AG04450 (cell line): ENCODE measurements around the gene RNF113A. TPM values are rescaled to one million over a fixed set of nuclear protein-coding genes. Genes with fewer than 3 reads are reported as not detected.
"Not testable (repeated sequence)": the region's sequence is repeated elsewhere in the genome, so short reads cannot be mapped to it uniquely, and the experiment has no call there.

Experiments
- CTCF ChIA-PET: fragments of 300-600, 350-600 bp; formaldehyde crosslinking; extraction: SDS; loops from one replicate; lab custom pipeline; 2022; ENCODE audit warnings: antibody characterized with exemption, inconsistent platforms; lab: Charles Lee
- POLR2A ChIA-PET: fragments of 350-600 bp; formaldehyde crosslinking; extraction: SDS; loops from one replicate; lab custom pipeline; 2021; ENCODE audit warnings: antibody characterized with exemption, inconsistent platforms; lab: Yijun Ruan, JAX
- DNase-seq: peaks from one replicate; pipeline ENCODE4 v3.0.0-alpha.2; 2011; ENCODE audit warnings: low read depth, low spot score
- H3K27ac ChIP-seq: one replicate; pipeline ENCODE4 v1.5.1; 2012; ENCODE audit warnings: low read depth, low read length, control low read depth
- H3K27me3 ChIP-seq: one replicate; pipeline ENCODE4 v1.6.0; 2012; ENCODE audit warnings: low read length; ENCODE audit not compliant: control insufficient read depth, insufficient read depth
- H3K4me3 ChIP-seq: 2 replicates; pipeline ENCODE4 v1.5.1; 2011; ENCODE audit warnings: mild to moderate bottlenecking, low read depth, low read length, control low read depth
- H3K9me3 ChIP-seq: 2 replicates; pipeline ENCODE4 v1.5.1; 2012; ENCODE audit warnings: low read length; ENCODE audit not compliant: control insufficient read depth, insufficient read depth
- polyA plus RNA-seq: library from polyadenylated mRNA; depleted of rRNA; stranded (reverse); fragments of >200 nt; gene quantifications from 2 replicates; pipeline ENCODE4 v1.2.3, GENCODE V29; 2011
- TF ChIP-seq, protein P1 (sequence below): IDR thresholded peaks from 2 replicates; pipeline ENCODE4 v1.5.1; 2011; ENCODE audit warnings: low read depth, low read length, control low read depth, inconsistent platforms

The RNF113A gene
- polyA plus RNA-seq, 1 experiment: 11.3 TPM

DNA sequence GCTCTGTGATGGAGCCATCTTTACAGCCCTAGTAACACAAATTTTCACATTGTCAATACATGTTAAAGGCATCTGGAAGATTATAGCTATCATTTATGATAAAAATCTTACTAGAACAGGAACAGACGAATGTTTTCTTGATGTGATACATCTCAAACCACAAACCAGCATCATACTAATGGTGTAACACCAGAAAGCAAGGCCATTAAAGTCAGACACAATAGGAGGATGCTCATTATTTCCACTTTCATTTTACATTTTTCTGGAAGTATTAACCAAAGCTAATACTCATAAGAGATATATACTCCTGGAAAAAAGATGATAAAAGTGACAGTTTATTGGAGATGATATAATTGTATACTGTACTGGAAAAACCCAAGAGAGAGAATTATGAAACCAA is 29.4 kb upstream of the RNF113A start:
- no peak for DNase-seq
- no peaks in the 10 kb centered on the region for H3K27me3 ChIP-seq
- H3K27ac ChIP-seq: no peak overlapping the region
- POLR2A ChIA-PET: no interaction called here
- CTCF ChIA-PET: interaction anchor here (0.7 to 0.9 kb wide), 2 partner anchors 14 to 442 kb away, joined by 3 to 4 read pairs; no protein-coding TSS in a partner anchor
- H3K4me3 ChIP-seq: no peak overlapping the region
- TF ChIP-seq, protein P1, sequence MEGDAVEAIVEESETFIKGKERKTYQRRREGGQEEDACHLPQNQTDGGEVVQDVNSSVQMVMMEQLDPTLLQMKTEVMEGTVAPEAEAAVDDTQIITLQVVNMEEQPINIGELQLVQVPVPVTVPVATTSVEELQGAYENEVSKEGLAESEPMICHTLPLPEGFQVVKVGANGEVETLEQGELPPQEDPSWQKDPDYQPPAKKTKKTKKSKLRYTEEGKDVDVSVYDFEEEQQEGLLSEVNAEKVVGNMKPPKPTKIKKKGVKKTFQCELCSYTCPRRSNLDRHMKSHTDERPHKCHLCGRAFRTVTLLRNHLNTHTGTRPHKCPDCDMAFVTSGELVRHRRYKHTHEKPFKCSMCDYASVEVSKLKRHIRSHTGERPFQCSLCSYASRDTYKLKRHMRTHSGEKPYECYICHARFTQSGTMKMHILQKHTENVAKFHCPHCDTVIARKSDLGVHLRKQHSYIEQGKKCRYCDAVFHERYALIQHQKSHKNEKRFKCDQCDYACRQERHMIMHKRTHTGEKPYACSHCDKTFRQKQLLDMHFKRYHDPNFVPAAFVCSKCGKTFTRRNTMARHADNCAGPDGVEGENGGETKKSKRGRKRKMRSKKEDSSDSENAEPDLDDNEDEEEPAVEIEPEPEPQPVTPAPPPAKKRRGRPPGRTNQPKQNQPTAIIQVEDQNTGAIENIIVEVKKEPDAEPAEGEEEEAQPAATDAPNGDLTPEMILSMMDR: no peak
- H3K9me3 ChIP-seq: no peaks in the 10 kb centered on the region

DNA sequence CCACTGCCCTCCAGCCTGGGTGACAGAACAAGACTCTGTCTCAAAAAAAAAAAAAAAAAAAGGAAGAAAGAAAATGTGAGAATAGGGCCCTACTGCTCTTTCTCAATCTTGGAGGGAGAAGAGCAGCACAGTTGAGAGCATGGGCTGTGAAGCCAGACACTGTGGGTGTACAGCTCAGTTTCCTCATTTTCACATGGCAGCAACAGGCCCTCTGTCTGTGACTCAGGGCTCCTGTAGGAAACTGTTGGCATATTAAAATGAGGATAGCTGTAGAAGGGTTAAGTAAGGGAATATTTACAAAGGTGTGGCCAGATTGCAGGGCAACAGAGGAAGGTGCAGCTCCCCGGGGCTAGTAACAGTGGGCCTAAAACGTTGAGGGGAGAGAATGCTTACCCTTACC is 27.6 kb upstream of the RNF113A start:
- ChIA-PET CTCF (no interaction called here), POLR2A (no interaction called here)
- TF ChIP-seq, protein P1: no peak
- DNase-seq: no peak
- no peaks in the 10 kb centered on the region for H3K9me3 ChIP-seq
- H3K4me3 ChIP-seq: no peak overlapping the region
- no peaks in the 10 kb centered on the region for H3K27me3 ChIP-seq
- H3K27ac ChIP-seq: no peak overlapping the region

DNA sequence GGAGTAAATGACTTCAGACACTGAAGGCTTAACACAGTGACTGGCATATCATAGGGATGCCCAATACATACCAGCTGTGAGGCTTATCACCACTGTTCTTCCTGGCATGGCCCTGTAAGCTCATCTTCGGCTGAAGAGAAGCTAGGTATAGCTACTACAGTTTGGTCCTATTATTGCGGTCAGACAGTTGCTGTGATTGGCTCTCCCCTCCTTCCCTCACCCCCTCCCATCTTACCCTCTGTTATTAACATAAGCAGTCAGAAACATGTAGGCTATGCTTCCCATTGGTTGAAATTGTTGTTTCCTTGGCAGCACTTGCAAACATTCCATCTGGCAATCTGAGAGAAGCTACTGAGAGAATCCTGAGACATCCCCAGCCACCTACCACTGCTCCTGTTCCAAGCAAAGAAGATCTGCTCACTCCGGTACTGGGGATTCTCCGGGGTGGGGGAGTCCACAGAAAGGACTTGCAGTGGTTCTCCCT is 24.4 kb upstream of the RNF113A start, which contains the start of gene AKAP14:
TSS of gene AKAP14 (plus strand) at position 51 of the 484 bp plus-strand sequence. CDS start 7,331 bp downstream, outside the sequence.
- TF ChIP-seq, protein P1: no peak
- no peak within 1 kb of the TSS for H3K4me3 ChIP-seq
- H3K9me3 ChIP-seq: no peaks in the 10 kb centered on the region; the same call in 1 of the 2 replicates
- CTCF ChIA-PET: no interaction called here
- no peaks in the 10 kb centered on the region for H3K27me3 ChIP-seq
- H3K27ac ChIP-seq: no peak within 1 kb of the TSS
- POLR2A ChIA-PET: no interaction called here
- DNase-seq: no peak

DNA sequence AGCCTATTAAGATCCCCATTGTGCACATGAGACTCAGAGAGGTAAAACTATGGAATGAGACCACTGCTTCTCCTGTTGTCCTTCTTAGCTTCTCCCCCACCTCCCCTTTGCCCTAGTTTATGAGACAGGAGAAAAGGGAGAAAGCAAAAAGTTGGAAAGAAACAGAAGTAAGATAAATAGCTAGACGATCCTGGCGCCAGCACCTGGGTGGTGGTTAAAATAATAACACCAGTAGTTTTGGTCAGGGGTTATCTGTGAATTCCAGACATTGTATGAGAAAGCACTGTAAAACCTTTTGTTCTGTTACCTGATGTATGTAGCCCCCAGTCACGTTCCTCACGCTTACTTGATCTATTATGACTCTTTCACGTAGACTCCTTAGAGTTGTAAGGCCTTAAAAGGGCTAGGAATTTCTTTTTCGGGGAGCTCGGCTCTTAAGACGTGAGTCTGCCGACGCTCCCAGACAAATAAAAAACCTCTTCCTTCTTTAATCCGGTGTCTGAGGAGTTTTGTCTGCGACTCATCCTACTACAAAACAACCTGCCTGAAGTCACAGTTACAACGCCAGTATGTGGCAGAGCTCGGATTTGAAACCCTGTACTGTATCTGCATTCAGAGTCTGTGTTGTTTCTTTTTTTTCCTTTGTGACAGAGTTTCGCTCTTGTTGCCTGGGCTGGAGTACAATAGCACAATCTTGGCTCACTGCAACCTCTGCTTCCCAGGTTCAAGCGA is 20.6 kb upstream of the RNF113A start:
- CTCF ChIA-PET, H3K27me3 ChIP-seq, DNase-seq, POLR2A ChIA-PET, H3K4me3 ChIP-seq, H3K9me3 ChIP-seq, H3K27ac ChIP-seq: not testable (repeated sequence)

DNA sequence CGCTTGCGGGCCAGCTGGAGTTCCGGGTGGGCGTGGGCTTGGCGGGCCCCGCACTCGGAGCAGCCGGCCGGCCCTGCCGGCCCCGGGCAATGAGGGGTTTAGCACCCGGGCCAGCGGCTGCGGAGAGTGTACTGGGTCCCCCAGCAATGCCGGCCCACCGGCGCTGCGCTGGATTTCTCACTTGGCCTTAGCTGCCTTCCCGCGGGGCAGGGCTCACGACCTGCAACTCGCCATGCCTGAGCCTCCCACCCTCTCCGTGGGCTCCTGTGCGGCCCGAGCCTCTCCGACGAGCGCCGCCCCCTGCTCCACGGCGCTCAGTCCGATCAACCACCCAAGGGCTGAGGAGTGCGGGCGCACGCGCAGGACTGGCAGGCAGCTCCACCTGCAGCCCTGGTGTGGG is 19.1 kb upstream of the RNF113A start:
- POLR2A ChIA-PET, CTCF ChIA-PET, H3K27me3 ChIP-seq, DNase-seq, H3K4me3 ChIP-seq, H3K27ac ChIP-seq, H3K9me3 ChIP-seq: not testable (repeated sequence)
